H9 (cell line): ENCODE measurements around the gene WDR7. TPM values are rescaled to one million over a fixed set of nuclear protein-coding genes. Genes with fewer than 3 reads are reported as not detected.

Source experiments
- DNase-seq: peaks from one replicate; pipeline ENCODE4 v3.0.0-alpha.2; 2017
- H2AFZ ChIP-seq: one replicate; pipeline ENCODE4 v1.6.1; 2013; ENCODE audit warnings: mild to moderate bottlenecking, low read length, control low read depth, moderate library complexity
- H2AK5ac ChIP-seq: 2 replicates; pipeline ENCODE4 v1.6.1; 2013; ENCODE audit warnings: low read length, control low read depth, mixed read lengths; ENCODE audit not compliant: insufficient read length
- H2BK120ac ChIP-seq: one replicate; pipeline ENCODE4 v1.6.1; 2013; ENCODE audit warnings: low read depth, mild to moderate bottlenecking, low read length, control low read depth, inconsistent platforms; ENCODE audit not compliant: poor library complexity, severe bottlenecking
- H2BK12ac ChIP-seq: 2 replicates; pipeline ENCODE4 v1.6.1; 2013; ENCODE audit warnings: low read length, control low read depth, mixed read lengths, low read depth; ENCODE audit not compliant: insufficient read length
- H2BK15ac ChIP-seq: 2 replicates; pipeline ENCODE4 v1.6.1; 2013; ENCODE audit warnings: low read depth, low read length, control low read depth
- H2BK20ac ChIP-seq: one replicate; pipeline ENCODE4 v1.6.1; 2013; ENCODE audit warnings: low read depth, mild to moderate bottlenecking, low read length, control low read depth, inconsistent platforms; ENCODE audit not compliant: poor library complexity, severe bottlenecking
- H2BK5ac ChIP-seq: 2 replicates; pipeline ENCODE4 v1.6.1; 2013; ENCODE audit warnings: low read length, control low read depth, mixed read lengths; ENCODE audit not compliant: insufficient read length
- H3K14ac ChIP-seq: 2 replicates; pipeline ENCODE4 v1.6.1; 2013; ENCODE audit warnings: low read length, control low read depth; ENCODE audit not compliant: insufficient read depth
- H3K18ac ChIP-seq: 2 replicates; pipeline ENCODE4 v1.6.1; 2013; ENCODE audit warnings: low read depth, mild to moderate bottlenecking, mixed read lengths, low read length, control low read depth; ENCODE audit not compliant: insufficient read length
- H3K23ac ChIP-seq: 2 replicates; pipeline ENCODE4 v1.6.1; 2013; ENCODE audit warnings: low read length, control low read depth, mixed read lengths, low read depth; ENCODE audit not compliant: insufficient read length
- H3K23me2 ChIP-seq: 2 replicates; pipeline ENCODE4 v1.6.1; 2013; ENCODE audit warnings: low read depth, mild to moderate bottlenecking, mixed read lengths, low read length, control low read depth; ENCODE audit not compliant: insufficient read length, poor library complexity, severe bottlenecking
- H3K27ac ChIP-seq: 2 replicates; pipeline ENCODE4 v1.5.1; 2013; ENCODE audit warnings: low read length, control low read depth, mixed read lengths, low read depth; ENCODE audit not compliant: insufficient read length
- H3K27me3 ChIP-seq: 2 replicates; pipeline ENCODE4 v1.6.1; 2013; ENCODE audit warnings: low read length, control low read depth, inconsistent platforms; ENCODE audit not compliant: insufficient read depth
- H3K4ac ChIP-seq: 2 replicates; pipeline ENCODE4 v1.6.1; 2013; ENCODE audit warnings: low read depth, mild to moderate bottlenecking, control low read depth, inconsistent platforms, low read length, moderate library complexity
- H3K4me1 ChIP-seq: 2 replicates; pipeline ENCODE4 v1.6.1; 2013; ENCODE audit warnings: low read length, control low read depth, inconsistent platforms; ENCODE audit not compliant: insufficient read depth
- H3K4me2 ChIP-seq: 2 replicates; pipeline ENCODE4 v1.6.1; 2013; ENCODE audit warnings: low read length, control low read depth, mixed read lengths; ENCODE audit not compliant: insufficient read length, insufficient read depth
- H3K56ac ChIP-seq: 2 replicates; pipeline ENCODE4 v1.6.1; 2013; ENCODE audit warnings: low read depth, mild to moderate bottlenecking, mixed read lengths, low read length, control low read depth; ENCODE audit not compliant: insufficient read length
- H3K79me1 ChIP-seq: 2 replicates; pipeline ENCODE4 v1.6.1; 2013; ENCODE audit warnings: low read depth, mild to moderate bottlenecking, moderate library complexity, low read length, control low read depth, inconsistent platforms; ENCODE audit not compliant: insufficient read depth, poor library complexity, severe bottlenecking
- H3K79me2 ChIP-seq: 2 replicates; pipeline ENCODE4 v1.6.1; 2013; ENCODE audit warnings: low read length, control low read depth, inconsistent platforms; ENCODE audit not compliant: insufficient read depth
- H3K9ac ChIP-seq: 2 replicates; pipeline ENCODE4 v1.6.1; 2013; ENCODE audit warnings: low read length, control low read depth, mixed read lengths; ENCODE audit not compliant: insufficient read length; ENCODE audit errors: extremely low read depth
- H3K9me3 ChIP-seq: one replicate; pipeline ENCODE4 v1.6.1; 2013; ENCODE audit warnings: low read depth, low read length, inconsistent platforms; ENCODE audit not compliant: control insufficient read depth
- H3T11ph ChIP-seq: one replicate; pipeline ENCODE4 v1.6.1; 2013; ENCODE audit warnings: mild to moderate bottlenecking, low read length, control low read depth, inconsistent platforms
- H4K20me1 ChIP-seq: one replicate; pipeline ENCODE4 v1.6.1; 2013; ENCODE audit not compliant: control insufficient read depth, insufficient read length, insufficient read depth
- H4K5ac ChIP-seq: 2 replicates; pipeline ENCODE4 v1.6.1; 2013; ENCODE audit warnings: low read depth, mild to moderate bottlenecking, mixed read lengths, low read length, control low read depth; ENCODE audit not compliant: insufficient read length
- H4K8ac ChIP-seq: replicated peaks from 2 replicates; pipeline ENCODE4 v1.6.1; 2013; ENCODE audit warnings: low read length, control low read depth, mixed read lengths, low read depth; ENCODE audit not compliant: insufficient read length
- H4K91ac ChIP-seq: 2 replicates; pipeline ENCODE4 v1.6.1; 2013; ENCODE audit warnings: low read depth, mild to moderate bottlenecking, moderate library complexity, mixed read lengths, low read length, control low read depth; ENCODE audit not compliant: insufficient read length
- H3K27ac Mint-ChIP-seq, 3 experiments: 2 replicates in 2 of 3; 3 replicates in 1 of 3; pipeline ENCODE4 v1.8.0; 2020 to 2021; ENCODE audit warnings: mixed read lengths in 3 of 3, mild to moderate bottlenecking in 1 of 3, moderate library complexity in 1 of 3
- H3K27me3 Mint-ChIP-seq: 2 replicates; pipeline ENCODE4 v1.8.0; 2021; ENCODE audit warnings: low read depth, mild to moderate bottlenecking, moderate library complexity, mixed read lengths
- H3K36me3 Mint-ChIP-seq, 3 experiments: 2 replicates in 2 of 3; 3 replicates in 1 of 3; pipeline ENCODE4 v1.8.0; 2020 to 2021; ENCODE audit warnings: low read depth in 3 of 3, mixed read lengths in 3 of 3; ENCODE audit not compliant: insufficient read depth in 1 of 3
- H3K4me1 Mint-ChIP-seq, 2 experiments: 2 replicates each; pipeline ENCODE4 v1.8.0; 2020; ENCODE audit warnings: mixed read lengths in 2 of 2
- H3K4me3 Mint-ChIP-seq, 2 experiments: 2 replicates in 1 of 2; 3 replicates in 1 of 2; pipeline ENCODE4 v1.8.0; 2020 to 2021; ENCODE audit warnings: mild to moderate bottlenecking in 2 of 2, mixed read lengths in 2 of 2, moderate library complexity in 1 of 2
- H3K9me3 Mint-ChIP-seq, 2 experiments: 2 replicates in 1 of 2; 3 replicates in 1 of 2; pipeline ENCODE4 v1.8.0; 2020; ENCODE audit warnings: mild to moderate bottlenecking in 2 of 2, mixed read lengths in 2 of 2, moderate library complexity in 1 of 2
- total RNA-seq: library from RNA; stranded (reverse); gene quantifications from 2 replicates; pipeline ENCODE4 v1.2.1, GENCODE V29; 2021
- TF ChIP-seq, protein P1 (sequence below): fragments of 200-600 bp; sonication (generic); conservative IDR thresholded peaks from 3 replicates; pipeline ENCODE4 v1.8.0; 2021; ENCODE audit warnings: antibody characterized with exemption, mild to moderate bottlenecking

WDR7 gene
- total RNA-seq, 1 experiment from 2014 or later: 14.8 TPM

DNA sequence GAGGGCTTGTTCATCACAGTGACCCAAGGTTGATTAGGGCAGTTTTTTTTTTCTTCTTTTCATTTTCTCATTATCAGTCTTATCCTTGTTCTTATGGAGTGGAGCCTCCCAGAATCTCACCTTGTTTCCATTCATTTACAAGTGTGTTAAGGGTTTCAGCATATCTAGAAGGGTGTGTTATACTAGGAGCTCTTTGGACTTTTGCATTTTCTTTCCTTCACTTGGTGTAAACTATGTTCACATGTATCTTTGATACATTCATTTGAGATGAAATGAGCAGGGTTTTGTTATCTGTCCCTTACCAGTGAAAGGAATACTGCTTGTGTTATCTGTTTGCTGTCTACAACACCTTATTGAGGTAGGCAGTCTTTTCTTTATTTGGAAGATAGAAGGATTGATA, 96.7 kb downstream of the WDR7 start:
- H3K23me2 ChIP-seq: no peaks in the 10 kb centered on the region
- H3K27me3 ChIP-seq: no peaks in the 10 kb centered on the region
- no peak overlapping the region for H2AK5ac ChIP-seq
- H3T11ph ChIP-seq: no peak overlapping the region
- H2BK120ac ChIP-seq: no peak overlapping the region
- H2AFZ ChIP-seq: no peak overlapping the region
- no peak overlapping the region for H4K91ac ChIP-seq
- no peak for DNase-seq
- no peaks in the 10 kb centered on the region for H3K9me3 ChIP-seq
- Mint-ChIP-seq H3K4me3 (no peak overlapping the region), H3K9me3 (no peaks in the 10 kb centered on the region), H3K27ac (peak overlapping the region in 1 of 3 experiments; percentile 14; a peak in 1 of 7 replicates), H3K4me1 (no peaks in the 10 kb centered on the region), H3K36me3 (no peaks in the 10 kb centered on the region), H3K27me3 (no peaks in the 10 kb centered on the region)
- no peak overlapping the region for H3K18ac ChIP-seq
- H2BK5ac ChIP-seq: no peak overlapping the region
- H3K4me1 ChIP-seq: no peaks in the 10 kb centered on the region
- no peak overlapping the region for H2BK15ac ChIP-seq
- no peak overlapping the region for H3K14ac ChIP-seq
- no peaks in the 10 kb centered on the region for H3K79me1 ChIP-seq
- no peak overlapping the region for H3K4me2 ChIP-seq
- TF ChIP-seq, protein P1, sequence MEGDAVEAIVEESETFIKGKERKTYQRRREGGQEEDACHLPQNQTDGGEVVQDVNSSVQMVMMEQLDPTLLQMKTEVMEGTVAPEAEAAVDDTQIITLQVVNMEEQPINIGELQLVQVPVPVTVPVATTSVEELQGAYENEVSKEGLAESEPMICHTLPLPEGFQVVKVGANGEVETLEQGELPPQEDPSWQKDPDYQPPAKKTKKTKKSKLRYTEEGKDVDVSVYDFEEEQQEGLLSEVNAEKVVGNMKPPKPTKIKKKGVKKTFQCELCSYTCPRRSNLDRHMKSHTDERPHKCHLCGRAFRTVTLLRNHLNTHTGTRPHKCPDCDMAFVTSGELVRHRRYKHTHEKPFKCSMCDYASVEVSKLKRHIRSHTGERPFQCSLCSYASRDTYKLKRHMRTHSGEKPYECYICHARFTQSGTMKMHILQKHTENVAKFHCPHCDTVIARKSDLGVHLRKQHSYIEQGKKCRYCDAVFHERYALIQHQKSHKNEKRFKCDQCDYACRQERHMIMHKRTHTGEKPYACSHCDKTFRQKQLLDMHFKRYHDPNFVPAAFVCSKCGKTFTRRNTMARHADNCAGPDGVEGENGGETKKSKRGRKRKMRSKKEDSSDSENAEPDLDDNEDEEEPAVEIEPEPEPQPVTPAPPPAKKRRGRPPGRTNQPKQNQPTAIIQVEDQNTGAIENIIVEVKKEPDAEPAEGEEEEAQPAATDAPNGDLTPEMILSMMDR: no peak
- H3K27ac ChIP-seq: no peak overlapping the region
- no peaks in the 10 kb centered on the region for H4K20me1 ChIP-seq
- no peak overlapping the region for H4K5ac ChIP-seq
- no peak overlapping the region for H3K9ac ChIP-seq
- no peak overlapping the region for H3K56ac ChIP-seq
- no peak overlapping the region for H2BK12ac ChIP-seq
- H3K4ac ChIP-seq: no peak overlapping the region
- H4K8ac ChIP-seq: no peak overlapping the region
- H3K79me2 ChIP-seq: no peaks in the 10 kb centered on the region
- H3K23ac ChIP-seq: no peak overlapping the region
- H2BK20ac ChIP-seq: no peak overlapping the region
